GM23248 (cell line): ENCODE measurements around the gene EEF1A2. TPM values are rescaled to one million over a fixed set of nuclear protein-coding genes. Genes with fewer than 3 reads are reported as not detected.

ENCODE experiments used
- DNase-seq: peaks from one replicate; pipeline ENCODE4 v3.0.0-alpha.2; 2015
- H2AFZ ChIP-seq: fragments of 200-600 bp; sonication (generic); 2 replicates; pipeline ENCODE4 v1.6.1; 2016; ENCODE audit warnings: antibody characterized with exemption
- H3F3A ChIP-seq: fragments of 200-600 bp; sonication (generic); 2 replicates; pipeline ENCODE4 v1.6.1; 2016; ENCODE audit warnings: mild to moderate bottlenecking, antibody characterized with exemption, mixed run types; ENCODE audit not compliant: insufficient read depth
- H3K27ac ChIP-seq: fragments of 200-600 bp; sonication (generic); 2 replicates; pipeline ENCODE4 v1.5.1; 2016; ENCODE audit warnings: mild to moderate bottlenecking
- H3K27me3 ChIP-seq: fragments of 200-600 bp; sonication (generic); replicated peaks from 2 replicates; pipeline ENCODE4 v1.6.1; 2016; ENCODE audit warnings: mild to moderate bottlenecking; ENCODE audit not compliant: insufficient read depth
- H3K36me3 ChIP-seq: fragments of 200-600 bp; sonication (generic); 2 replicates; pipeline ENCODE4 v1.6.1; 2016; ENCODE audit warnings: low read depth, mild to moderate bottlenecking
- H3K4me1 ChIP-seq: fragments of 200-600 bp; sonication (generic); 2 replicates; pipeline ENCODE4 v1.6.1; 2016; ENCODE audit warnings: mild to moderate bottlenecking; ENCODE audit not compliant: insufficient read depth
- H3K4me2 ChIP-seq: fragments of 200-600 bp; sonication (generic); one replicate; pipeline ENCODE4 v1.6.1; 2016; ENCODE audit warnings: mild to moderate bottlenecking; ENCODE audit not compliant: unreplicated experiment
- H3K4me3 ChIP-seq: fragments of 200-600 bp; sonication (generic); 2 replicates; pipeline ENCODE4 v1.5.1; 2016; ENCODE audit warnings: mild to moderate bottlenecking
- H3K79me2 ChIP-seq: fragments of 200-600 bp; sonication (generic); 2 replicates; pipeline ENCODE4 v1.6.1; 2016; ENCODE audit warnings: mild to moderate bottlenecking; ENCODE audit not compliant: insufficient read depth
- H3K9ac ChIP-seq: fragments of 200-600 bp; sonication (generic); 2 replicates; pipeline ENCODE4 v1.6.1; 2016; ENCODE audit warnings: mild to moderate bottlenecking
- H3K9me2 ChIP-seq: fragments of 200-600 bp; sonication (generic); 2 replicates; pipeline ENCODE4 v1.6.1; 2016; ENCODE audit warnings: mixed run types, mild to moderate bottlenecking, moderate library complexity; ENCODE audit not compliant: insufficient read depth
- H3K9me3 ChIP-seq: fragments of 200-600 bp; sonication (generic); one replicate; pipeline ENCODE4 v1.6.1; 2017; ENCODE audit warnings: low read depth
- H4K20me1 ChIP-seq: fragments of 200-600 bp; sonication (generic); 2 replicates; pipeline ENCODE4 v1.6.0; 2016; ENCODE audit not compliant: insufficient read depth
- EZH2 ChIP-seq: fragments of 200-600 bp; sonication (generic); IDR thresholded peaks from 2 replicates; pipeline ENCODE4 v1.6.1; 2018; ENCODE audit warnings: antibody characterized with exemption, mild to moderate bottlenecking; ENCODE audit not compliant: insufficient read depth, poor library complexity, severe bottlenecking
- EZH2phosphoT487 ChIP-seq: fragments of 200-600 bp; sonication (generic); IDR thresholded peaks from 2 replicates; pipeline ENCODE4 v1.6.1; 2018; ENCODE audit warnings: antibody characterized with exemption, moderate library complexity, mild to moderate bottlenecking, low read depth; ENCODE audit not compliant: insufficient read depth
- WGBS, 2 experiments: methylation state at CpG; one replicate each; pipeline ENCODE4 v1.1.6; 2015 to 2017; ENCODE audit warnings: low lambda C conversion rate in 2 of 2, low coverage in 1 of 2; ENCODE audit errors: missing lambda C conversion rate in 2 of 2; 5-methylcytosine and 5-hydroxymethylcytosine counted together
- in situ Hi-C: fragments of 300-500 bp; cut with MboI; formaldehyde crosslinking; loops from 2 replicates; pipeline ENCODE4 v1.15.0; 2020
- polyA plus RNA-seq: library from polyadenylated mRNA; unstranded; fragments of >200 nt; fragmentation: Nextera tagmentation; extraction: Ambion mirVana; gene quantifications from 2 replicates; pipeline ENCODE4 v1.2.1, GENCODE V29; 2016
- total RNA-seq: library from RNA; depleted of rRNA; stranded (reverse); fragments of >200 nt; shearing (Covaris generic); gene quantifications from 2 replicates; pipeline ENCODE4 v1.2.3, GENCODE V29; 2014

The EEF1A2 gene
- total and polyA plus RNA-seq, 2 experiments from 2014 or later, result 0.43 TPM; not detected in 1

DNA sequence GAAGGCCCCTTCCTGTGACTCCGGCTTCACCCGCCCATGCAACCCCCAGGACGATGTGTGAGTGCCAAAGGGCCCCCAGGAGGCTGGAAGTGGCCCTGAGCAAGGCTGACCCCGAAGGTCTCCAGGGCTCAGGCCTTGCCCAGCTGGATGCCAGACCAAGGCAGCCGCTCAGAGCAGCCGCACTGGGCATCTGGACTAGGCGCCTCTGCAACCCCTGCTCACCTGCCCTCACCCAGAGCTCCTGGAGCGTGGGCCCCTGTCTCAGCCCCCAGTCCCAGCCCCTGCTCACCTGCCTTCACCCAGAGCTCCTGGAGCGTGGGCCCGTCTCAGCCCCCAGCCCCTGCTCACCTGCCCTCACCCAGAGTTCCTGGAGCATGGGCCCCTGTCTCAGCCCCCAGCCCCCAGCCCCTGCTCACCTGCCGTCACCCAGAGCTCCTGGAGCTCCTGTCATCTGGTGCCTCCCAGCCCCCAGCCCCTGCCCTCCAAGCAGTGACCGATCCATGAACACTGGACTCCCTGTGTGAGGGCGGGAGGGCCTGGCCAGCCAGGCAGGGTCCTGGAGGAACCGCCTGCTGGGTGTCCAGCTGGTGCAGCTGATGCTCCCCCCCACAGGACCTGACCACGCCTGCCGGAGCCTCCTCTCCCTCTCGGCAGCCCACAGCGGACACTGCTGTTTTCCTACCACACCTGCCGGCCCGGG lies 47.5 kb upstream of the EEF1A2 start:
- Histone ChIP-seq H2AFZ (no peak overlapping the region), H3K36me3 (no peaks in the 10 kb centered on the region), H3K9me2 (no peaks in the 10 kb centered on the region), H3K27me3 (no peaks in the 10 kb centered on the region; the same call in 1 of the 2 replicates), H4K20me1 (no peaks in the 10 kb centered on the region), H3K4me2 (no peak overlapping the region), H3K79me2 (no peaks in the 10 kb centered on the region), H3K4me3 (no peak overlapping the region), H3K9ac (no peak overlapping the region), H3K9me3 (no peaks in the 10 kb centered on the region), H3K4me1 (no peaks in the 10 kb centered on the region), H3K27ac (no peak overlapping the region), H3F3A (no peaks in the 10 kb centered on the region)
- WGBS, 2 experiments, result 70 to 71% methylated on average over 15 to 19 of the region's 20 CpGs
- no peak for TF ChIP-seq EZH2phosphoT487
- no peak for TF ChIP-seq EZH2
- in situ Hi-C loops, result no loop called here
- no peak for DNase-seq

DNA sequence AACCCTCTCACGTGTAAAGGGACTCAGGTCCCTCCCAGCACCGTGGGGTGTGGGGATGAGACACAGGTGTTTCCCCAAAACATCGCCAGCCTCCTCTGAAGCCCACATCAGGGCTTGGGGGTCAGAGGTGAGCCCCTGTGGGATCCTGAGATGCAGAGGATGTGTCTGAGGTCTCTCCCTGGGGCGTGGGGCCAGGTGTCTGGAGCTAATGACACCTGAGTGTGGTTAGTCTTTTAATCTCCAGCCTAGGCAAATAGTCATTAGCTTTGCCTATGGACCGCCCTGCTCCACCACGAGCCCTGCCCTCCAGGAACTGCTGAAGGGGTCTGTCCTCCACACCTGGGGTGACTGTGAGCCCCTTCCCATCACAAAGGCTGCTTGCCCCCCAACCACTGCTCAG lies 46.9 kb upstream of the EEF1A2 start:
- Histone ChIP-seq H3K4me3 (no peak overlapping the region), H3K9me3 (no peaks in the 10 kb centered on the region)

DNA sequence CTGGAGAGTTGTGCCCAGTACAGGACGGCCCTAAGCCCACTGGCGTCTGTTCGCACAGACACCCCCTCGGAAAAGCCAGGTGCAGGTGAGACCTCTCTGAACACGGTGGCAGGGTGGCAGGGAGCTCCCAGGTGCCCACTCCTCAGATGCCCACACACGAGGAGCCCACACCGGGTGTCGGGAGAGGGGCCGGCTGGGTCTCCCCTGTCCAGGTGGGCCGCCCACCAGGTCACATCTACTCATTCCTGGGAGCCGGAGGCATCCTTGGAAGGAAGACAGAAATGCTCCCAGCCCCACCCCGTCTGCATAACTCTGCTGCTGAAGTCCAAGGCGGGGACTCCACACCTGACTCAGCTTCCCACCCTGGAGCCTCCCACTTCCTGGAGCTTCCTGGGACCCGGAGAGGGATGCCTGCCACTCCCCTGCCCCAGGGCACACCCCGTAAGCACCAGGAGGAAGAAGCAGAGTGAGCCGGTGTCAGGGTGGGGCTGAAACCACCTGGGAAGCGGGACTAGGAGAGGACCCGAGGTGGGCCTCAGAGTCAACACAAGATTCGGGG lies 46.2 kb upstream of the EEF1A2 start:
- in situ Hi-C loops, result no loop called here
- Histone ChIP-seq H3K9me2 (no peaks in the 10 kb centered on the region), H2AFZ (no peak overlapping the region), H3K4me3 (no peak overlapping the region), H3K36me3 (no peaks in the 10 kb centered on the region), H3K27ac (no peak overlapping the region), H3K27me3 (no peaks in the 10 kb centered on the region; the same call in 1 of the 2 replicates), H3K4me2 (no peak overlapping the region), H3K9ac (no peak overlapping the region), H4K20me1 (no peaks in the 10 kb centered on the region), H3K4me1 (no peaks in the 10 kb centered on the region), H3K79me2 (no peaks in the 10 kb centered on the region), H3F3A (no peaks in the 10 kb centered on the region), H3K9me3 (no peaks in the 10 kb centered on the region)
- DNase-seq, result no peak
- TF ChIP-seq EZH2phosphoT487 (no peak), EZH2 (no peak)
- 51 to 58% methylated on average over 19 of the region's 19 CpGs for WGBS, 2 experiments

More for the DNA sequence above, 46.9 kb upstream of the EEF1A2 start:
- in situ Hi-C loops, result no loop called here
- H3K4me2 ChIP-seq, result no peak overlapping the region
- no peak overlapping the region for H2AFZ ChIP-seq
- no peaks in the 10 kb centered on the region; the same call in 1 of the 2 replicates for H3K27me3 ChIP-seq
- H3K36me3 ChIP-seq, result no peaks in the 10 kb centered on the region
- no peaks in the 10 kb centered on the region for H3K79me2 ChIP-seq
- no peaks in the 10 kb centered on the region for H4K20me1 ChIP-seq
- TF ChIP-seq EZH2, result no peak
- no peak for TF ChIP-seq EZH2phosphoT487
- no peak overlapping the region for H3K9ac ChIP-seq
- no peaks in the 10 kb centered on the region for H3F3A ChIP-seq
- WGBS, 2 experiments, result 53 to 59% methylated on average over 6 of the region's 6 CpGs
- no peaks in the 10 kb centered on the region for H3K4me1 ChIP-seq
- no peak overlapping the region for H3K27ac ChIP-seq
- H3K9me2 ChIP-seq, result no peaks in the 10 kb centered on the region
- DNase-seq, result no peak

DNA sequence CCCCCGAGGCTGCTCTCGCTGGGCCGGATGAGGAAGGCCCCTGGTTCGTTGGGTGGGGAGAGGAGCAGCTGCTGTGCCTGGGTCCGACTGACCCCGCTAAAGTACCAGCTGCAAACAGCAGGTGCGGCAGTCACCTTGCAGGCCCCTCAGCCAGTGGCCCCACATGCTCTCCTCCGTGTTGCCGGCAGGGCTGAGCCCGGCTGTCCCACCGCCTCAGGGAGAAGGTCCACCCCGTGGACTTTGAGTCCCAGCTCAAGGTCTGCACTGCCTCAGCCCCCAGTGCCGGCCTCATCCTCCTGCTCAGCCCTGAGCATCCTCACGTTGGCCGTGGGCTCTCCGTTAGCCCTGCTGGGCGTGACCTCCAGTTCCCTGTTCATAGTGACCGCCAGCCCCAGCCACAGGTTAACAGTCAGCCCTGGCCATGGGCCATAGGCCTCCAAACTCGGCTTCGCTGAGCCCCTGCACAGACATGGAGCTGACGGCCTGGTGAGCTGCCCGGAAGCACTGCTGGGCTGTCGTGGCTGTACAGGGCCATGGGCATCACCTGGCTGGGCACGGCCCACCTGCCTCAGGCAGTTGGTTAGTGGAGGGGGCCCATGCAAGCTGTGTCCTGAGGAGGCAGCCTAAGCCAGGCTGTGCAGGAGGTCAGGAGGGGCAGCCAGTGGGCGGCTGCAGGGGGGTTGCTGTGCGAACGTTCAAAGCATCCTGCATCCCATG lies 45.5 kb upstream of the EEF1A2 start:
- TF ChIP-seq EZH2, result no peak
- TF ChIP-seq EZH2phosphoT487, result no peak
- DNase-seq, result no peak
- Histone ChIP-seq H3K36me3 (no peaks in the 10 kb centered on the region), H2AFZ (no peak overlapping the region), H3F3A (no peaks in the 10 kb centered on the region), H3K27ac (no peak overlapping the region), H3K4me3 (no peak overlapping the region), H3K9ac (no peak overlapping the region), H3K4me2 (no peak overlapping the region), H3K4me1 (no peaks in the 10 kb centered on the region), H4K20me1 (no peaks in the 10 kb centered on the region), H3K79me2 (no peaks in the 10 kb centered on the region), H3K27me3 (no peaks in the 10 kb centered on the region; the same call in 1 of the 2 replicates), H3K9me2 (no peaks in the 10 kb centered on the region), H3K9me3 (no peaks in the 10 kb centered on the region)
- in situ Hi-C loops, result no loop called here
- 57% methylated on average over 24 to 25 of the region's 27 CpGs for WGBS, 2 experiments
